Nephron (organoid): ENCODE results near the gene CPOX.

Source experiments
- H3K27ac Mint-ChIP-seq, 3 experiments: 2 replicates each; pipeline ENCODE4 v1.8.0; 2020; ENCODE audit warnings: mixed read lengths in 3 of 3, mild to moderate bottlenecking in 2 of 3, moderate library complexity in 1 of 3
- H3K27me3 Mint-ChIP-seq: 2 replicates; pipeline ENCODE4 v1.8.0; 2021; ENCODE audit warnings: low read depth, mild to moderate bottlenecking, moderate library complexity, mixed read lengths
- H3K36me3 Mint-ChIP-seq: 2 replicates; pipeline ENCODE4 v1.8.0; 2020; ENCODE audit warnings: low read depth, mixed read lengths
- H3K4me1 Mint-ChIP-seq: 2 replicates; pipeline ENCODE4 v1.8.0; 2020; ENCODE audit warnings: mixed read lengths
- H3K4me3 Mint-ChIP-seq, 3 experiments: 2 replicates each; pipeline ENCODE4 v1.8.0; 2020; ENCODE audit warnings: mild to moderate bottlenecking in 3 of 3, mixed read lengths in 3 of 3, moderate library complexity in 2 of 3
- H3K9me3 Mint-ChIP-seq: 2 replicates; pipeline ENCODE4 v1.8.0; 2020; ENCODE audit warnings: mixed read lengths
- TF ChIP-seq, protein P1 (sequence below), 3 experiments: fragments of 200-600 bp; sonication (generic); IDR thresholded peaks; one replicate each; pipeline ENCODE4 v1.5.0; 2021; ENCODE audit warnings: antibody characterized with exemption in 3 of 3; ENCODE audit not compliant: unreplicated experiment in 3 of 3

The CPOX gene

DNA sequence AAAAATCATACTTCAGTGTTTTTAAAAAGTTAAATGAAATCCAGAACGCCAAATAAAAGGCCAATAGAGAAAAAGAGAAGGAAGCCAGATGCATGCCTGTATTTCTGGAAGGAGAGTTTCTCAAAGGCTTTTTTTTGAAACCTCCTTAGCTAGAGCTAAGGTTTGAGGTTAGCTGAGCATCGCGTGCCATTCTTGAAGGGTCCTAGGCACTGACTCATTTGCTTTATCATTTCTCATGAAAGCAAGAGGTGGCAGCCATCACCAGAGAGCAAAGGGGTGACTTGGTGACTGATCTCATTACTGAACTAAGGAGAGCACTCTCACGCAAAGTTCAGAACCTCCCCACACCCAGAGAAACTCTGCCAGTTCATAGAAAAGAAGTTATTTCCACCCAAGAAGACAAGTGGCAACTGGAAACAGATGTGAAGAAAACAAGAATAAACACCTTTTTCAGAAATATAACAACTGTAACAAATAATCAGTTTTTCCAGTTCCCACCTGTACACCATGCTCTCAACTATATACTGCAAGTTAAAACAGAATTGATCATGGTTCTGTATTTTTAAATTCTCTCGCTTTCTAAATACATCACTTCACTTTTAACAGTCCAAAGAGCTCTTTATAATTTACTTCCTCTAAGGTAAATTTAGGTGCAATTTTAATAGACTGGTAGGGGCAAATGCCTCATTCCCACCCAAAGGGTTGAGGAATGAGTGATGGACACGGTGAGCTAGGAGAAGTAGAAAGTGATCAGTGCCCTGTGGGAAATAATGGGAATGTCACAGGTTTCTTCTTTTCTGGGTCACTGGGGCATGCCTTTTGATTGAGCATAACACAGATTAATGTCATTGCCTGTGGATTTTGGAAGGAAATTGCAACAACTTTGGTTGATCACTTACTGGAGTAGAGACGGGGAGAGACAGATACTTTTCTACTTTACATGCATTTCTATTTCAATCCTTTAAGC is 37.0 kb downstream of the CPOX start:
- Mint-ChIP-seq H3K4me1 (no peaks in the 10 kb centered on the region), H3K36me3 (no peaks in the 10 kb centered on the region), H3K9me3 (no peaks in the 10 kb centered on the region), H3K27ac (no peak overlapping the region), H3K27me3 (no peaks in the 10 kb centered on the region), H3K4me3 (no peak overlapping the region)
- TF ChIP-seq, protein P1, sequence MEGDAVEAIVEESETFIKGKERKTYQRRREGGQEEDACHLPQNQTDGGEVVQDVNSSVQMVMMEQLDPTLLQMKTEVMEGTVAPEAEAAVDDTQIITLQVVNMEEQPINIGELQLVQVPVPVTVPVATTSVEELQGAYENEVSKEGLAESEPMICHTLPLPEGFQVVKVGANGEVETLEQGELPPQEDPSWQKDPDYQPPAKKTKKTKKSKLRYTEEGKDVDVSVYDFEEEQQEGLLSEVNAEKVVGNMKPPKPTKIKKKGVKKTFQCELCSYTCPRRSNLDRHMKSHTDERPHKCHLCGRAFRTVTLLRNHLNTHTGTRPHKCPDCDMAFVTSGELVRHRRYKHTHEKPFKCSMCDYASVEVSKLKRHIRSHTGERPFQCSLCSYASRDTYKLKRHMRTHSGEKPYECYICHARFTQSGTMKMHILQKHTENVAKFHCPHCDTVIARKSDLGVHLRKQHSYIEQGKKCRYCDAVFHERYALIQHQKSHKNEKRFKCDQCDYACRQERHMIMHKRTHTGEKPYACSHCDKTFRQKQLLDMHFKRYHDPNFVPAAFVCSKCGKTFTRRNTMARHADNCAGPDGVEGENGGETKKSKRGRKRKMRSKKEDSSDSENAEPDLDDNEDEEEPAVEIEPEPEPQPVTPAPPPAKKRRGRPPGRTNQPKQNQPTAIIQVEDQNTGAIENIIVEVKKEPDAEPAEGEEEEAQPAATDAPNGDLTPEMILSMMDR (IDR thresholded peaks at IDR 0.05; ENCODE audit: unreplicated experiment in 3 of 3), result no peak

DNA sequence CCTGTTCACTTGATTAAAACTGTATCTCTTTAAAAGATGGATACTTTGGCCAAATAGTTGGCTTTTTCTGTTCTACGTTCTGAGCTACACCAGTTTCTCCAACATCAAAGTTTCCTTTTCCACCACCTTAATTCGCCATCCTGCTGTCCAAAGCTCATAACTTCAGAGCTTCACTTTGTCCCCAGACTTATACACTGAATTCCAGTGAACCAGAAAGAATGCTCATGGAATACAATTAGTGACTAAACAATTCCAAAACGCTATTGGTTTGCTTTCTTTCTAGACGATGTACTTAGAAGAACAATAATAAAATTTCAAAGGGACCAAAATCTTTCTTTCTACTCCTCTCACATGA is 38.4 kb downstream of the CPOX start:
- H3K27ac Mint-ChIP-seq, result no peak overlapping the region
- H3K27me3 Mint-ChIP-seq, result no peaks in the 10 kb centered on the region
- H3K36me3 Mint-ChIP-seq, result no peaks in the 10 kb centered on the region
- no peak overlapping the region for H3K4me3 Mint-ChIP-seq
- no peaks in the 10 kb centered on the region for H3K9me3 Mint-ChIP-seq
- H3K4me1 Mint-ChIP-seq, result no peaks in the 10 kb centered on the region
- TF ChIP-seq, protein P1 (IDR thresholded peaks at IDR 0.05; ENCODE audit: unreplicated experiment in 3 of 3), result no peak

DNA sequence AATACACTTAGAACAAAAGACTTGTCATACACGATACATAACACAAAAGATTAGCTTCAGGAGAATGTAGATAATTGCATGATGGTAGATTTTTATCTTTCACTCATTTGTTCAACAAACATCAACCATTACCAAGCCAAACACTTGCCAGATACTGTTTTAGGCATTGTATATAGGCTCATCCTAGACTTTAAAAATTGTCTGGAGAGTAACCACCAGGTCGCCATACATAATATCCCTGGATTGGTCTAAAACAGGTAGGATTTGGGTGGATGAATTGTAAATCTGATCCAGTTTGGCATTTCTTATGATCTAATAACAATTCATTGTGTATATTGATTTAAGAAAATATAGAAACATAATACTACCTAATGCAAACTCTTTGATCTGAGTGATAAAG is 38.8 kb downstream of the CPOX start:
- H3K9me3 Mint-ChIP-seq, result no peaks in the 10 kb centered on the region
- H3K4me1 Mint-ChIP-seq, result no peaks in the 10 kb centered on the region
- no peaks in the 10 kb centered on the region for H3K27me3 Mint-ChIP-seq
- TF ChIP-seq, protein P1 (IDR thresholded peaks at IDR 0.05; ENCODE audit: unreplicated experiment in 3 of 3), result no peak
- no peaks in the 10 kb centered on the region for H3K36me3 Mint-ChIP-seq
- H3K27ac Mint-ChIP-seq, result no peak overlapping the region
- no peak overlapping the region for H3K4me3 Mint-ChIP-seq

DNA sequence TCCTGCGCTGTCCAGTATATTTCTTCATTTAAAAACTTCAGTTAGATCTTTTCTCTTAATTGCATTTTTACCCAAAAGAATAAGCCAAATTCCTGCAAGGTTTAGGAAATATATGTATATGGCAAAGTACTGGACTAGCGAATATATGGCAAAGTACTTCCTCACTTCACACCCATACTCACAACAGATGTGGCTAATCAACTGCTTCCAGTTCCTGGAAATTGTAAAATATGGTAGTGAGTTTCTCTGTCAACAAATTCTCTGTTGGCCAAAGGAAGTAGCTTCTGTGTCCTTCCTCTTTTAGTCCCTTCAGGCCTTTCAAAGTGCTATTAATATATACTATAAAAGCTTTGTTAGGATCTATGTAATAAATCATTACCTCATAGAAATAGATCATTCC is 39.7 kb downstream of the CPOX start:
- H3K27me3 Mint-ChIP-seq, result no peaks in the 10 kb centered on the region
- H3K9me3 Mint-ChIP-seq, result no peaks in the 10 kb centered on the region

DNA sequence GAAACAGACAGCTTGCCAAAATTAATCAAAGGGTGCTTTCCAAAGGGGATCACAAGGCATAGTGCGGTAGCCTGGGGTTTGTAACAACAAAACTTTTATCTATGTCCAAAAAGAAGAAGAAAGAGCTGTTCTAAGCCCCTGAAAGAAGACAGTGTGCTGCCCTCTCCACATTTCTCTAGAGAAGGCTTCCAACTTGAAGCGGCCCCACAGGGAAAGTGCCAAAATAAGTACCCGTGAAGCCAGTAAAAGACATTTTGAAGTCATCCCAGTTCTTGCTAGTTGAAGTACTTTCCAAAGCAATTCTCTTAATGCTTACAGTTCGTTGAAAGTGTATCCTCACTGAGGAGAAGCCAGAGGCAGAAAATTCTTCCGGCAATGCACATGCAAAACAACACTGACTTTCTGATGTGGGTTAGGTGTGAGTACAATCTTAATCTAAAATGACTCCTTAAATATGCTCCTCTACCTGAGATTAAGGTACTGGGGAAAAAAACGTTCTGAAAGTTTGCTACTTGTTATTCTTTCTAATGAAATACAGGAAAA is 40.3 kb downstream of the CPOX start:
- H3K27me3 Mint-ChIP-seq, result no peaks in the 10 kb centered on the region
- no peaks in the 10 kb centered on the region for H3K4me1 Mint-ChIP-seq
- no peak overlapping the region for H3K4me3 Mint-ChIP-seq
- H3K9me3 Mint-ChIP-seq, result no peaks in the 10 kb centered on the region
- no peaks in the 10 kb centered on the region for H3K36me3 Mint-ChIP-seq
- TF ChIP-seq, protein P1 (IDR thresholded peaks at IDR 0.05; ENCODE audit: unreplicated experiment in 3 of 3), result no peak
- H3K27ac Mint-ChIP-seq, result no peak overlapping the region

More for the DNA sequence above, 39.7 kb downstream of the CPOX start:
- H3K4me3 Mint-ChIP-seq, result no peak overlapping the region
- H3K4me1 Mint-ChIP-seq, result no peaks in the 10 kb centered on the region
- H3K27ac Mint-ChIP-seq, result no peak overlapping the region
- H3K36me3 Mint-ChIP-seq, result no peaks in the 10 kb centered on the region
- TF ChIP-seq, protein P1 (IDR thresholded peaks at IDR 0.05; ENCODE audit: unreplicated experiment in 3 of 3), result no peak
